Mesenchymal stem cell (in vitro differentiated cells and primary cell): Measurements from ENCODE around the gene EXOC1L.

Experiments used
- DNase-seq: peaks from one replicate; pipeline ENCODE4 v3.0.0-alpha.2; 2013
- H2AFZ ChIP-seq: one replicate; pipeline ENCODE4 v1.6.1; 2013; ENCODE audit warnings: low read depth, mild to moderate bottlenecking, control low read depth, inconsistent platforms, low read length, moderate library complexity
- H2AK5ac ChIP-seq: 2 replicates; pipeline ENCODE4 v1.6.1; 2013; ENCODE audit warnings: low read length, moderate library complexity, mild to moderate bottlenecking, inconsistent platforms; ENCODE audit not compliant: severe bottlenecking
- H2BK120ac ChIP-seq: one replicate; pipeline ENCODE4 v1.6.1; 2013; ENCODE audit warnings: low read depth, mild to moderate bottlenecking, inconsistent platforms, low read length, moderate library complexity
- H2BK12ac ChIP-seq, 2 experiments: one replicate each; pipeline ENCODE4 v1.6.1; 2013; ENCODE audit warnings: inconsistent platforms in 2 of 2, low read length in 2 of 2, mild to moderate bottlenecking in 2 of 2, moderate library complexity in 2 of 2, control low read depth in 1 of 2
- H2BK15ac ChIP-seq: one replicate; pipeline ENCODE4 v1.6.1; 2013; ENCODE audit warnings: mild to moderate bottlenecking, low read depth, inconsistent platforms; ENCODE audit not compliant: poor library complexity, severe bottlenecking
- H2BK5ac ChIP-seq: 2 replicates; pipeline ENCODE4 v1.6.1; 2013; ENCODE audit warnings: low read depth, mild to moderate bottlenecking, low read length, control low read depth, inconsistent platforms; ENCODE audit not compliant: poor library complexity, severe bottlenecking
- H3K14ac ChIP-seq, 2 experiments: one replicate each; pipeline ENCODE4 v1.6.1; 2013; ENCODE audit warnings: inconsistent platforms in 2 of 2, low read length in 2 of 2, control low read depth in 1 of 2, mild to moderate bottlenecking in 1 of 2, moderate library complexity in 1 of 2
- H3K18ac ChIP-seq, 2 experiments: one replicate each; pipeline ENCODE4 v1.6.1; 2013; ENCODE audit warnings: inconsistent platforms in 2 of 2, low read length in 2 of 2, control low read depth in 1 of 2, low read depth in 1 of 2, mild to moderate bottlenecking in 1 of 2
- H3K23ac ChIP-seq, 2 experiments: one replicate each; pipeline ENCODE4 v1.6.1; 2013; ENCODE audit warnings: inconsistent platforms in 2 of 2, low read length in 2 of 2, mild to moderate bottlenecking in 2 of 2, moderate library complexity in 2 of 2, control low read depth in 1 of 2
- H3K27ac ChIP-seq: 2 replicates; pipeline ENCODE4 v1.5.1; 2013; ENCODE audit warnings: mild to moderate bottlenecking, moderate library complexity, low read length, control low read depth, inconsistent platforms; ENCODE audit not compliant: poor library complexity, severe bottlenecking
- H3K27me3 ChIP-seq, 2 experiments: 2 replicates each; pipeline versions ENCODE4 v1.6.1 to v1.7.0; 2013; ENCODE audit warnings: low read length in 2 of 2, mild to moderate bottlenecking in 2 of 2, moderate library complexity in 2 of 2, control low read depth in 1 of 2, inconsistent platforms in 1 of 2; ENCODE audit not compliant: control insufficient read depth in 1 of 2, insufficient read depth in 1 of 2
- H3K36me3 ChIP-seq, 2 experiments: 2 replicates each; pipeline versions ENCODE4 v1.6.1 to v1.7.0; 2013; ENCODE audit warnings: low read length in 2 of 2, control low read depth in 1 of 2, inconsistent platforms in 1 of 2, low read depth in 1 of 2, mild to moderate bottlenecking in 1 of 2; ENCODE audit not compliant: insufficient read depth in 2 of 2, control insufficient read depth in 1 of 2
- H3K4ac ChIP-seq, 2 experiments: one replicate each; pipeline ENCODE4 v1.6.1; 2013; ENCODE audit warnings: inconsistent platforms in 2 of 2, low read length in 2 of 2, mild to moderate bottlenecking in 2 of 2, moderate library complexity in 2 of 2, control low read depth in 1 of 2, low read depth in 1 of 2
- H3K4me1 ChIP-seq: 2 replicates; pipeline ENCODE4 v1.6.1; 2013; ENCODE audit warnings: low read depth, low read length, control low read depth; ENCODE audit not compliant: control insufficient read depth, insufficient read depth
- H3K4me2 ChIP-seq: 2 replicates; pipeline ENCODE4 v1.6.1; 2013; ENCODE audit warnings: low read length, mild to moderate bottlenecking, inconsistent platforms; ENCODE audit not compliant: poor library complexity, severe bottlenecking
- H3K4me3 ChIP-seq, 2 experiments: 2 replicates each; pipeline versions ENCODE4 v1.5.1 to v1.7.0; 2013; ENCODE audit warnings: low read length in 2 of 2, mild to moderate bottlenecking in 2 of 2, control low read depth in 1 of 2, low read depth in 1 of 2; ENCODE audit not compliant: insufficient read depth in 1 of 2
- H3K79me1 ChIP-seq: replicated peaks from 2 replicates; pipeline ENCODE4 v1.6.1; 2013; ENCODE audit warnings: mild to moderate bottlenecking, control low read depth, low read length, inconsistent platforms; ENCODE audit not compliant: poor library complexity, severe bottlenecking
- H3K9ac ChIP-seq: 2 replicates; pipeline ENCODE4 v1.7.0; 2013; ENCODE audit warnings: mild to moderate bottlenecking, low read length, moderate library complexity
- H3K9me3 ChIP-seq: 2 replicates; pipeline ENCODE4 v1.7.0; 2013; ENCODE audit warnings: mild to moderate bottlenecking, low read length; ENCODE audit not compliant: control insufficient read depth
- H4K8ac ChIP-seq: one replicate; pipeline ENCODE4 v1.6.1; 2013; ENCODE audit warnings: inconsistent platforms, mild to moderate bottlenecking, low read length, moderate library complexity
- H4K91ac ChIP-seq: one replicate; pipeline ENCODE4 v1.6.1; 2013; ENCODE audit warnings: mild to moderate bottlenecking, low read length, inconsistent platforms
- WGBS: methylation state at CpG from one replicate; pipeline ENCODE4 v1.1.7; 2013; ENCODE audit warnings: mixed read lengths; 5-methylcytosine and 5-hydroxymethylcytosine counted together

The EXOC1L gene

GRCh38 chr4:55794053-55794452 is 25.5 kb upstream of the EXOC1L start:
- Histone ChIP-seq H3K36me3 (peaks cover 0 to 4% of the 10 kb centered on the region in 2 experiments), H2BK5ac (no peak overlapping the region), H4K8ac (no peak overlapping the region), H3K9me3 (no peaks in the 10 kb centered on the region), H3K4ac (no peak overlapping the region), H3K9ac (no peak overlapping the region), H2AK5ac (no peak overlapping the region), H3K4me2 (no peak overlapping the region), H3K23ac (no peak overlapping the region), H2BK15ac (no peak overlapping the region), H4K91ac (no peak overlapping the region), H3K27me3 (peaks cover 0 to 56% of the 10 kb centered on the region in 2 experiments), H3K79me1 (no peaks in the 10 kb centered on the region), H3K4me3 (no peak overlapping the region), H2AFZ (no peak overlapping the region), H3K27ac (no peak overlapping the region), H3K14ac (no peak overlapping the region), H3K18ac (no peak overlapping the region), H2BK120ac (no peak overlapping the region), H3K4me1 (peaks cover 5% of the 10 kb centered on the region), H2BK12ac (no peak overlapping the region)
- DNase-seq: no peak
- WGBS: 97% methylated on average over 23 of the region's 23 CpGs

- WGBS: 91% methylated on average over 1 of the region's 1 CpG
- H3K23ac ChIP-seq: no peak overlapping the region
- no peak overlapping the region for H3K4ac ChIP-seq
- peaks cover 0 to 4% of the 10 kb centered on the region in 2 experiments for H3K36me3 ChIP-seq
- no peak overlapping the region for H2BK5ac ChIP-seq
- no peak overlapping the region for H2BK120ac ChIP-seq
- H3K27me3 ChIP-seq: peaks cover 0 to 49% of the 10 kb centered on the region in 2 experiments
- H3K9me3 ChIP-seq: no peaks in the 10 kb centered on the region
- no peak overlapping the region for H2BK15ac ChIP-seq
- H4K8ac ChIP-seq: no peak overlapping the region
- H3K4me2 ChIP-seq: no peak overlapping the region
- no peak overlapping the region for H2BK12ac ChIP-seq
- H3K4me3 ChIP-seq: no peak overlapping the region
- H2AK5ac ChIP-seq: no peak overlapping the region
- DNase-seq: no peak
- H3K27ac ChIP-seq: no peak overlapping the region
- no peak overlapping the region for H2AFZ ChIP-seq
- H3K14ac ChIP-seq: no peak overlapping the region
- no peaks in the 10 kb centered on the region for H3K79me1 ChIP-seq
- no peak overlapping the region for H3K9ac ChIP-seq
- no peak overlapping the region for H4K91ac ChIP-seq
- no peak overlapping the region for H3K18ac ChIP-seq
- peaks cover 5% of the 10 kb centered on the region for H3K4me1 ChIP-seq
Observed at GRCh38 chr4:55795341-55795740, 24.2 kb upstream of the EXOC1L start.

GRCh38 chr4:55801498-55801897 is 18.1 kb upstream of the EXOC1L start:
- 87% methylated on average over 1 of the region's 1 CpG for WGBS

DNA sequence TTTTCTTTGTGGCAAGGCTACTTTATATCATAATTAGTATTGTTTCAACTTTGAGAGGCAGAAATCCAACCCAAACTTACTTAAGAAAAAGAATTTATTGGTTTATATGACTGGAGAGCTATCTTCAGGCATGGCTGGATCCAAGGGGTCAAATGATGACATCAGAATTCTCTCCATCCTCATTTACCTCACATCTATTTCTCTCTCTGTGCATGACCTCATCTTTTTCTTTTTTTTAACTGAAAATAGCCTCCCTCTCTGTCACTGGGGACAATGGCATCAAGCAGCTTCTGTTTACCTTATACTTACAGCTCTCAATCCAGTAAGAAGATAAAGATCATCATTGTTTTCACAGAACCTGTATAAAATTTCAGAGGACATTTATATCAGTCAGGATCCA is 12.0 kb upstream of the EXOC1L start:
- DNase-seq: no peak
- H2AK5ac ChIP-seq: no peak overlapping the region
- no peak overlapping the region for H2BK15ac ChIP-seq
- H4K8ac ChIP-seq: no peak overlapping the region
- H2BK12ac ChIP-seq: no peak overlapping the region
- no peak overlapping the region for H3K18ac ChIP-seq
- no peak overlapping the region for H2AFZ ChIP-seq
- H3K23ac ChIP-seq: no peak overlapping the region
- no peaks in the 10 kb centered on the region for H3K36me3 ChIP-seq
- H3K9me3 ChIP-seq: no peaks in the 10 kb centered on the region
- H3K4me1 ChIP-seq: no peaks in the 10 kb centered on the region
- no peak overlapping the region for H3K4me3 ChIP-seq
- no peak overlapping the region for H2BK5ac ChIP-seq
- H3K14ac ChIP-seq: no peak overlapping the region
- H2BK120ac ChIP-seq: no peak overlapping the region
- no peak overlapping the region for H3K4me2 ChIP-seq
- H3K4ac ChIP-seq: no peak overlapping the region
- H3K79me1 ChIP-seq: no peaks in the 10 kb centered on the region
- no peak overlapping the region for H3K27ac ChIP-seq
- no peak overlapping the region for H3K9ac ChIP-seq
- no peak overlapping the region for H4K91ac ChIP-seq
- H3K27me3 ChIP-seq: peaks cover 0 to 12% of the 10 kb centered on the region in 2 experiments

More at GRCh38 chr4:55801498-55801897, 18.1 kb upstream of the EXOC1L start:
- no peak overlapping the region for H2BK12ac ChIP-seq
- peaks cover 0 to 18% of the 10 kb centered on the region in 2 experiments for H3K27me3 ChIP-seq
- no peak overlapping the region for H3K4me2 ChIP-seq
- H3K9ac ChIP-seq: no peak overlapping the region
- H2BK120ac ChIP-seq: no peak overlapping the region
- H4K91ac ChIP-seq: no peak overlapping the region
- H3K4me3 ChIP-seq: no peak overlapping the region
- H2AFZ ChIP-seq: no peak overlapping the region
- H3K36me3 ChIP-seq: no peaks in the 10 kb centered on the region
- H2BK15ac ChIP-seq: no peak overlapping the region
- no peak overlapping the region for H3K4ac ChIP-seq
- no peaks in the 10 kb centered on the region for H3K9me3 ChIP-seq
- H4K8ac ChIP-seq: no peak overlapping the region
- H3K23ac ChIP-seq: no peak overlapping the region
- no peak overlapping the region for H3K27ac ChIP-seq
- DNase-seq: no peak
- no peaks in the 10 kb centered on the region for H3K4me1 ChIP-seq
- no peaks in the 10 kb centered on the region for H3K79me1 ChIP-seq
- H2AK5ac ChIP-seq: no peak overlapping the region
- H3K14ac ChIP-seq: no peak overlapping the region
- no peak overlapping the region for H2BK5ac ChIP-seq
- no peak overlapping the region for H3K18ac ChIP-seq
